Measurements from ENCODE around the gene SMYD3. TPM values are rescaled to one million over a fixed set of nuclear protein-coding genes. Genes with fewer than 3 reads are reported as not detected.

The SMYD3 gene
- polyA plus RNA-seq, 1 donor from 2014 or later: 48.6 TPM

- no peaks in the 10 kb centered on the region for H3K36me3 ChIP-seq (ENCODE audit: insufficient read depth, low read length)
- H3K79me2 ChIP-seq (replicated peaks; ENCODE audit: insufficient read depth, low read length): no peaks in the 10 kb centered on the region
- no peaks in the 10 kb centered on the region for H4K20me1 ChIP-seq (ENCODE audit: insufficient read depth)
- H3K27me3 ChIP-seq (ENCODE audit: insufficient read depth, low read depth, low read length): peaks cover 3% of the 10 kb centered on the region
- H3K9me2 ChIP-seq (ENCODE audit: insufficient read depth, low read length): no peaks in the 10 kb centered on the region
- no peaks in the 10 kb centered on the region for H3F3A ChIP-seq (ENCODE audit: insufficient read depth, low read length, poor library complexity, severe bottlenecking)
- H3K9ac ChIP-seq (ENCODE audit: low read length): no peak overlapping the region
- H2AFZ ChIP-seq (ENCODE audit: low read depth, low read length): no peak overlapping the region
- no peak overlapping the region for H3K4me3 ChIP-seq (ENCODE audit: low read length)
- TF ChIP-seq CTCF (IDR thresholded peaks at IDR 0.05; ENCODE audit: poor library complexity, severe bottlenecking): no peak
- no peak for TF ChIP-seq MXI1 (conservative IDR thresholded peaks at IDR 0.05; ENCODE audit: poor library complexity, severe bottlenecking)
- no peak for TF ChIP-seq RAD21 (conservative IDR thresholded peaks at IDR 0.05)
- TF ChIP-seq EP300 (conservative IDR thresholded peaks at IDR 0.05; ENCODE audit: poor library complexity, severe bottlenecking): no peak
- TF ChIP-seq POLR2AphosphoS5 (IDR thresholded peaks at IDR 0.05): no peak
- TF ChIP-seq EZH2 (IDR thresholded peaks at IDR 0.05; ENCODE audit: borderline replicate concordance, insufficient read depth, low read length, poor library complexity, severe bottlenecking): no peak
- TF ChIP-seq, protein P1, sequence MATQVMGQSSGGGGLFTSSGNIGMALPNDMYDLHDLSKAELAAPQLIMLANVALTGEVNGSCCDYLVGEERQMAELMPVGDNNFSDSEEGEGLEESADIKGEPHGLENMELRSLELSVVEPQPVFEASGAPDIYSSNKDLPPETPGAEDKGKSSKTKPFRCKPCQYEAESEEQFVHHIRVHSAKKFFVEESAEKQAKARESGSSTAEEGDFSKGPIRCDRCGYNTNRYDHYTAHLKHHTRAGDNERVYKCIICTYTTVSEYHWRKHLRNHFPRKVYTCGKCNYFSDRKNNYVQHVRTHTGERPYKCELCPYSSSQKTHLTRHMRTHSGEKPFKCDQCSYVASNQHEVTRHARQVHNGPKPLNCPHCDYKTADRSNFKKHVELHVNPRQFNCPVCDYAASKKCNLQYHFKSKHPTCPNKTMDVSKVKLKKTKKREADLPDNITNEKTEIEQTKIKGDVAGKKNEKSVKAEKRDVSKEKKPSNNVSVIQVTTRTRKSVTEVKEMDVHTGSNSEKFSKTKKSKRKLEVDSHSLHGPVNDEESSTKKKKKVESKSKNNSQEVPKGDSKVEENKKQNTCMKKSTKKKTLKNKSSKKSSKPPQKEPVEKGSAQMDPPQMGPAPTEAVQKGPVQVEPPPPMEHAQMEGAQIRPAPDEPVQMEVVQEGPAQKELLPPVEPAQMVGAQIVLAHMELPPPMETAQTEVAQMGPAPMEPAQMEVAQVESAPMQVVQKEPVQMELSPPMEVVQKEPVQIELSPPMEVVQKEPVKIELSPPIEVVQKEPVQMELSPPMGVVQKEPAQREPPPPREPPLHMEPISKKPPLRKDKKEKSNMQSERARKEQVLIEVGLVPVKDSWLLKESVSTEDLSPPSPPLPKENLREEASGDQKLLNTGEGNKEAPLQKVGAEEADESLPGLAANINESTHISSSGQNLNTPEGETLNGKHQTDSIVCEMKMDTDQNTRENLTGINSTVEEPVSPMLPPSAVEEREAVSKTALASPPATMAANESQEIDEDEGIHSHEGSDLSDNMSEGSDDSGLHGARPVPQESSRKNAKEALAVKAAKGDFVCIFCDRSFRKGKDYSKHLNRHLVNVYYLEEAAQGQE (IDR thresholded peaks at IDR 0.05; ENCODE audit: borderline replicate concordance): no peak
- no peak for TF ChIP-seq TAF1 (IDR thresholded peaks at IDR 0.05; ENCODE audit: low read depth)
- no peak for TF ChIP-seq SMC3 (conservative IDR thresholded peaks at IDR 0.05; ENCODE audit: poor library complexity)
- no peak overlapping the region for H3K27ac ChIP-seq (ENCODE audit: low read length)
- no peak overlapping the region for H3K4me2 ChIP-seq (ENCODE audit: low read length)
- no peaks in the 10 kb centered on the region for H3K9me3 ChIP-seq (ENCODE audit: low read length)
Measured at GRCh38 chr1:246065592-246065991, 441.5 kb downstream of the SMYD3 start.

DNA sequence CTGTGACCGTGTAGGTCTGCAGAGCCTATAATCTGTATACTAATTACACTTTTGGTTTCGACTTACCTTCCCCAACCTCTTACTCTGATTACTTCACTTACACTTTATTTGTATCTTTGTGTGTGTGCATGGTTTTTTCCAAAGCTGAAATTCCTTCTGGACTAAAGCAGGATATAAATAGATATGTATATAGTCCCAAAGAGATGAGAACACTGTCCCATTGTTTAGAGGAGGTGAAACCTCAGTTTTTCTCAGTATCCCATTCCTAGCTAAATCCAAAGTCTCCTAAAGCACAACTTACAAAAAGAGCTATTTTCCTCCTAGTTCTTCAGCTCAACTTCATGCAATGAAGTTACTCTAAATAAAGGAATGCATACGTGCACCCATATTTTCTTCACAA is 442.2 kb downstream of the SMYD3 start:
- no peaks in the 10 kb centered on the region for H3F3A ChIP-seq (ENCODE audit: insufficient read depth, low read length, poor library complexity, severe bottlenecking)
- H3K9me3 ChIP-seq (ENCODE audit: low read length): no peaks in the 10 kb centered on the region
- H4K20me1 ChIP-seq (ENCODE audit: insufficient read depth): no peaks in the 10 kb centered on the region
- H3K79me2 ChIP-seq (replicated peaks; ENCODE audit: insufficient read depth, low read length): no peaks in the 10 kb centered on the region
- no peak overlapping the region for H3K4me3 ChIP-seq (ENCODE audit: low read length)
- TF ChIP-seq, protein P1 (IDR thresholded peaks at IDR 0.05; ENCODE audit: borderline replicate concordance): no peak
- TF ChIP-seq CTCF (IDR thresholded peaks at IDR 0.05; ENCODE audit: poor library complexity, severe bottlenecking) (no peak), EZH2 (IDR thresholded peaks at IDR 0.05; ENCODE audit: borderline replicate concordance, insufficient read depth, low read length, poor library complexity, severe bottlenecking) (no peak), EP300 (conservative IDR thresholded peaks at IDR 0.05; ENCODE audit: poor library complexity, severe bottlenecking) (no peak), SMC3 (conservative IDR thresholded peaks at IDR 0.05; ENCODE audit: poor library complexity) (no peak), TAF1 (IDR thresholded peaks at IDR 0.05; ENCODE audit: low read depth) (no peak), RAD21 (conservative IDR thresholded peaks at IDR 0.05) (no peak), MXI1 (conservative IDR thresholded peaks at IDR 0.05; ENCODE audit: poor library complexity, severe bottlenecking) (no peak), POLR2AphosphoS5 (IDR thresholded peaks at IDR 0.05) (no peak)
- H2AFZ ChIP-seq (ENCODE audit: low read depth, low read length): no peak overlapping the region
- no peak overlapping the region for H3K27ac ChIP-seq (ENCODE audit: low read length)
- H3K9ac ChIP-seq (ENCODE audit: low read length): no peak overlapping the region
- H3K27me3 ChIP-seq (ENCODE audit: insufficient read depth, low read depth, low read length): peaks cover 3% of the 10 kb centered on the region
- H3K4me2 ChIP-seq (ENCODE audit: low read length): no peak overlapping the region
- H3K9me2 ChIP-seq (ENCODE audit: insufficient read depth, low read length): no peaks in the 10 kb centered on the region
- no peaks in the 10 kb centered on the region for H3K36me3 ChIP-seq (ENCODE audit: insufficient read depth, low read length)

Measured in neural cell (in vitro differentiated cells).